ENCODE measurements around the gene SHC4. TPM values are rescaled to one million over a fixed set of nuclear protein-coding genes. Genes with fewer than 3 reads are reported as not detected.

The SHC4 gene
- total RNA-seq, 1 experiment from 2014 or later = 0.63 TPM

DNA sequence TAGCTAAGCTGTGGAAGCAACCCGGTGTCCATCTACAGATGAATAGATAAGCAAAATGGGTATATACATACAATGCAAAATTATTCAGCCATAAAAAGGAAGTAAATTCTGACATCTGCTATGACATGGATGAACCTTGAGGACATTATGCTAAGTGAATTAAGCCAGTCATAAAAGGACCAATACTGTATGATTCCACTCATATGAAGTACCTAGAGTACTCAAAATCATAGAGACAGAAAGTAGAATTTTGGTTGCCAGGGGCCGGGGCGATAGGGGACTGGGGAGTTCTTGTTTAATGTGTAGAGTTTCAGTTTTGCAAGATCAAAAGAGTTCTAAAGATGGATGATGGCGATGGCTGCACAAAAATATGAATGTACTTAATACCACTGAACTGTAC, 75.5 kb downstream of the SHC4 start:
- ChIA-PET CTCF (interaction anchor here (0.7 to 3.2 kb wide), 3 partner anchors 10 to 87 kb away, joined by 4 to 19 read pairs (median 5); partner anchors contain the start of gene EID1), POLR2A (no interaction called here)
- Mint-ChIP-seq H3K4me3 (no peak overlapping the region), H3K9me3 (no peaks in the 10 kb centered on the region), H3K27me3 (ENCODE audit: low read depth) (no peaks in the 10 kb centered on the region), H3K4me1 (peaks cover 4% of the 10 kb centered on the region; the same call in 1 of the 2 replicates), H3K27ac (no peak overlapping the region), H3K36me3 (no peaks in the 10 kb centered on the region)
- TF ChIP-seq CREB1 (CRISPR knock-in tag; IDR thresholded peaks at IDR 0.05) (no peak), FOXK1 (CRISPR knock-in tag; IDR thresholded peaks at IDR 0.05) (no peak), ZNF263 (CRISPR knock-in tag; IDR thresholded peaks at IDR 0.05; ENCODE audit: low read depth) (no peak), GABPB1 (CRISPR knock-in tag; IDR thresholded peaks at IDR 0.05) (no peak), EMX1 (CRISPR knock-in tag; IDR thresholded peaks at IDR 0.05) (no peak), MXD4 (CRISPR knock-in tag; IDR thresholded peaks at IDR 0.05; ENCODE audit: borderline replicate concordance) (no peak), JUN (CRISPR knock-in tag; IDR thresholded peaks at IDR 0.05) (no peak), NFATC4 (CRISPR knock-in tag; IDR thresholded peaks at IDR 0.05) (no peak), ETV6 (CRISPR knock-in tag; IDR thresholded peaks at IDR 0.05) (no peak)
- TF ChIP-seq, protein P1, sequence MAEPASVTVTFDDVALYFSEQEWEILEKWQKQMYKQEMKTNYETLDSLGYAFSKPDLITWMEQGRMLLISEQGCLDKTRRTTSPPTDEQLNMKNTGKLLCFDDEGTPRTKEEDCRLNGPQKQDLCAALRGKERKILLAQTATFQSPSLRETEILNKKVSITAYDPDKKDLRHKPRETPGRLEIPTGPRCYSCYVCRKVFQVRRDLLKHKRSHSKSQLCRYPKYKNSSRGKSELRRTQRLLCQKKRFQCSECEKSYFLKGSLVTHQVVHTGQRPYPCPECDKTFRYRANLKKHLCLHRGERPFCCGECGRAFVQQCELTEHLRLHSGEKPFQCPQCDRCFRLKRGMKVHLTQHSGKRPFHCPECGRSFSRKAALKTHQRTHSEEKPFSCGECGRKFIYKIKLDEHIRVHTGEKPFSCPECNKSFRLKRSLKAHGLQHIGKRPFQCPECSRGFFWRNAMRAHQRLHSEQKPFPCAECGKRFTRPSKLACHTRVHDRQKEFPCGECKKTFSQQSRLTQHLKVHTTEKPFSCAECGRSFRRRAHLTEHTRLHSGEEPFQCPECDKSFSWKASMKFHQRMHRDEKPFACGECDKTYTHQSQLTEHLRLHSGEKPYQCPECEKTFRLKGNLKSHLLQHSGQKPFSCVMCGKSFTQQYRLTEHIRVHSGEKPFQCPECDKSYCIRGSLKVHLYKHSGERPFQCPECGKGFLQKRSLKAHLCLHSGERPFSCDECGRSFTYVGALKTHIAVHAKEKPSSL (CRISPR knock-in tag; conservative IDR thresholded peaks at IDR 0.05) = no peak
- TF ChIP-seq, protein P2, sequence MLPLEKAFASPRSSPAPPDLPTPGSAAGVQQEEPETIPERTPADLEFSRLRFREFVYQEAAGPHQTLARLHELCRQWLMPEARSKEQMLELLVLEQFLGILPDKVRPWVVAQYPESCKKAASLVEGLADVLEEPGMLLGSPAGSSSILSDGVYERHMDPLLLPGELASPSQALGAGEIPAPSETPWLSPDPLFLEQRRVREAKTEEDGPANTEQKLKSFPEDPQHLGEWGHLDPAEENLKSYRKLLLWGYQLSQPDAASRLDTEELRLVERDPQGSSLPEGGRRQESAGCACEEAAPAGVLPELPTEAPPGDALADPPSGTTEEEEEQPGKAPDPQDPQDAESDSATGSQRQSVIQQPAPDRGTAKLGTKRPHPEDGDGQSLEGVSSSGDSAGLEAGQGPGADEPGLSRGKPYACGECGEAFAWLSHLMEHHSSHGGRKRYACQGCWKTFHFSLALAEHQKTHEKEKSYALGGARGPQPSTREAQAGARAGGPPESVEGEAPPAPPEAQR (CRISPR knock-in tag; IDR thresholded peaks at IDR 0.05) = no peak
- ATAC-seq (no peak), DNase-seq (ENCODE audit: low spot score) (no peak)

DNA sequence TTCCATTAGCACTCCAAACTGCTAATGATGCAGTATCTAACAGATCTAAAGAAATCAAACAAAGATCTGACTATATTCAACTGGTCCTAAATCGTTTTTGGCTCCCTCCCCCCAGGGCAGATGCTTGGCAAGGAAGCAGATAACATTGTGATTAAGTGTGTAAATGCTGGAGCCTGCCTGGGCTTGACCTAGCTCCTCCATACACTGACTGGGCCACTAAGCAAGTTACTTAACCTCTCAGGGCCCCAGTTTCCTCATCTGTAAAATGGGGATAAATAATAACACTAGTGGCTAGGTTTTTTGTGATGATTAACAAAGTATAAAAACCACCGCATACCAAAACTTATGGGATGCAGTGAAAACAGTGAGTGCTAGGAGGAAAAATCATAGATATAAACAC, 76.6 kb downstream of the SHC4 start:
- no peak for ATAC-seq
- ChIA-PET CTCF (no interaction called here), POLR2A (no interaction called here)

More for the DNA sequence above, 76.6 kb downstream of the SHC4 start:
- H3K9me3 Mint-ChIP-seq = no peaks in the 10 kb centered on the region
- no peak overlapping the region for H3K27ac Mint-ChIP-seq
- no peaks in the 10 kb centered on the region for H3K36me3 Mint-ChIP-seq
- H3K4me1 Mint-ChIP-seq = peaks cover 4% of the 10 kb centered on the region; the same call in 1 of the 2 replicates
- no peaks in the 10 kb centered on the region for H3K27me3 Mint-ChIP-seq (ENCODE audit: low read depth)
- no peak overlapping the region for H3K4me3 Mint-ChIP-seq
- TF ChIP-seq, protein P2 (CRISPR knock-in tag; IDR thresholded peaks at IDR 0.05) = no peak
- no peak for TF ChIP-seq FOXK1 (CRISPR knock-in tag; IDR thresholded peaks at IDR 0.05)
- no peak for TF ChIP-seq SMAD3 (CRISPR knock-in tag; IDR thresholded peaks at IDR 0.05; ENCODE audit: borderline replicate concordance)
- no peak for TF ChIP-seq PRRX2 (CRISPR knock-in tag; IDR thresholded peaks at IDR 0.05)
- TF ChIP-seq, protein P3, sequence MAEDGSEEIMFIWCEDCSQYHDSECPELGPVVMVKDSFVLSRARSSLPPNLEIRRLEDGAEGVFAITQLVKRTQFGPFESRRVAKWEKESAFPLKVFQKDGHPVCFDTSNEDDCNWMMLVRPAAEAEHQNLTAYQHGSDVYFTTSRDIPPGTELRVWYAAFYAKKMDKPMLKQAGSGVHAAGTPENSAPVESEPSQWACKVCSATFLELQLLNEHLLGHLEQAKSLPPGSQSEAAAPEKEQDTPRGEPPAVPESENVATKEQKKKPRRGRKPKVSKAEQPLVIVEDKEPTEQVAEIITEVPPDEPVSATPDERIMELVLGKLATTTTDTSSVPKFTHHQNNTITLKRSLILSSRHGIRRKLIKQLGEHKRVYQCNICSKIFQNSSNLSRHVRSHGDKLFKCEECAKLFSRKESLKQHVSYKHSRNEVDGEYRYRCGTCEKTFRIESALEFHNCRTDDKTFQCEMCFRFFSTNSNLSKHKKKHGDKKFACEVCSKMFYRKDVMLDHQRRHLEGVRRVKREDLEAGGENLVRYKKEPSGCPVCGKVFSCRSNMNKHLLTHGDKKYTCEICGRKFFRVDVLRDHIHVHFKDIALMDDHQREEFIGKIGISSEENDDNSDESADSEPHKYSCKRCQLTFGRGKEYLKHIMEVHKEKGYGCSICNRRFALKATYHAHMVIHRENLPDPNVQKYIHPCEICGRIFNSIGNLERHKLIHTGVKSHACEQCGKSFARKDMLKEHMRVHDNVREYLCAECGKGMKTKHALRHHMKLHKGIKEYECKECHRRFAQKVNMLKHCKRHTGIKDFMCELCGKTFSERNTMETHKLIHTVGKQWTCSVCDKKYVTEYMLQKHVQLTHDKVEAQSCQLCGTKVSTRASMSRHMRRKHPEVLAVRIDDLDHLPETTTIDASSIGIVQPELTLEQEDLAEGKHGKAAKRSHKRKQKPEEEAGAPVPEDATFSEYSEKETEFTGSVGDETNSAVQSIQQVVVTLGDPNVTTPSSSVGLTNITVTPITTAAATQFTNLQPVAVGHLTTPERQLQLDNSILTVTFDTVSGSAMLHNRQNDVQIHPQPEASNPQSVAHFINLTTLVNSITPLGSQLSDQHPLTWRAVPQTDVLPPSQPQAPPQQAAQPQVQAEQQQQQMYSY (CRISPR knock-in tag; IDR thresholded peaks at IDR 0.05) = no peak
- DNase-seq (ENCODE audit: low spot score) = no peak
